Stimulated activated CD8-positive, alpha-beta memory T cell treated with anti-CD3 and anti-CD28 coated beads, Interleukin-7, amount 100 ng/mL, for 48 hours (primary cell): ENCODE data around the gene SLC6A19.
"Not testable (repeated sequence)": the region's sequence is repeated elsewhere in the genome, so short reads cannot be mapped to it uniquely, and the experiment has no call there.

Experiments used
- DNase-seq, 2 donors: peaks; one replicate each; pipeline ENCODE4 v3.0.0-alpha.2; 2020; ENCODE audit warnings: low read depth in 1 of 2; ENCODE audit errors: extremely low read depth in 1 of 2

The SLC6A19 gene

GRCh38 chr5:1201327-1202025 lies at the start of gene SLC6A19:
Gene SLC6A19 (plus strand): TSS chr5:1201595. CDS start chr5:1201651, 56 bp downstream.
- no peak for DNase-seq

DNA sequence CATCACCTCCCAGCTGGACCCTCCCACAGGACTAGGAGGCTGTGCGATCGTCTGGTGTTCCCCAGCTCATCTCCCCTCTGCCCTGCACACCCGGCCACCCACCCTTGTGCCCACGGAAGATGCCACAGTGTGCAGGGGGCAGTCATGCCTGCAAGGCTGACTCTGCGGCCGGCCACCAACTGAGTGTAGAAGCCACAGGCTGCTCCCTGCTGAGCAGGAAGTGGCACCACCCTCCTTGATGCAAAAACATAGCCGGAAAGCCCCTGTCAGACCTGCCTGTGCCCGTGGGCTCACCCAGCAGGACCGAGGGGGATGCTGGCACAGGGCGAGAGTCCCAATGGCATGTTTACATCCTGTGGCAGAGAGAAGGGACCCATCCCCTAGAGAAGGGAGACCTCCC lies 49.2 kb upstream of the SLC6A19 start:
- no peak for DNase-seq

GRCh38 chr5:1152771-1153282 lies 48.6 kb upstream of the SLC6A19 start:
- DNase-seq: no peak

DNA sequence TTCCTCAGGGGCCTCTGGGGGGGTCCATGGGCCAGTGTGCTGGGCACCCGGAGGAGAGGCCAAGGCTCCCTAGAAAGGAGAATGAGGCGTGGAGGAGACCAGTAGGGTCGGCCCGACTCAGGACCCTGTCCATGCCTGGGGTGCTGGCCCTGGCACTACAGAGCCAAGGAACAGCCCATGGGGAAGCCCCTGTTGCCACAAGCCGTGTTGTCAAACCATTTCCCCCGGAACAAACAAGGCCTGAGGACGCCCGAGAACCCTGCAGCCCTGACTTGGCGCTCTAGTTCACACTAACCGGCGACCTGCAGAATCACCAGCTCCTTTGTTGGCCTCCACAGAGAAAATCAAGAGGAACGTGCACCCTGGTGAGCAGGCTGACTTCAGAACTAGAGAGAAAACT lies 48.0 kb upstream of the SLC6A19 start:
- no peak for DNase-seq

- DNase-seq: no peak
These were observed 46.0 kb upstream of the SLC6A19 start for GRCh38 chr5:1155191-1156032.

DNA sequence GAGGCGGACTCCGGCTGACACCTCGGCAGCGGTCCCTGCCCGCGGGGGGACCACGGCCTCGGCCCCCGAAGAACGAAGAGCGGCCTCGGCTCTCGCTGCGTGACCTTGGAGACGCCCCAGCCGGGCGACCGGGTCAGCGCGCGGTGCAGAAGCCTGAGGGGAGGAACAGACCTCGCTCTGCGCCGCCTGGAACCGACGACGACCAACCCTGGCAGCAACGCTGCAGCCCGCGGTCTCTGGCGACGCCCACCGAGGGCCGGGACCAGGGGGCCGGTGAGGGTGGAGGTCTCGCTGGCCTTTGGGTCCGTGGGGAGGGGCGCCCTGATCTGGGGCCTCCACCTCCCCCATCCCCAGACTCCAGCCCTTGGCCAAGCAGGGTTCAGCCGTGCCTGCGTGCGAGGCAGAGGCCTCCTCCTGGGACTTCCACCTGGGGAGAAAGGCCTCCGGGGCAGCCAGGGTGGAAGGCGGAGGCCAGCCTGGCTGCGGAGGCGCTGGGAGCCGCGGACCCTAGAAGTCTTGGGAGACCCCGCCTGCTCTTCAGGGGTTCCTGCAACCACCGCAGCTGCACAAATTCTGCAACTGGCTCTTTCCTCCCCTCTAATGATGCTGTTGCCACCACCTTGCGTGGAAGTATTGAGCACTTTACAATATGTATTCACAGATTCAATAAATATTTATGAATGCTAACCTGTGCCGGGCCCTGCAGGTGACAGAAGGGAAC lies 45.2 kb upstream of the SLC6A19 start:
- DNase-seq: no peak

GRCh38 chr5:1156754-1157460 lies 44.5 kb upstream of the SLC6A19 start:
- DNase-seq: no peak

- not testable (repeated sequence) for DNase-seq
These were observed 43.9 kb upstream of the SLC6A19 start for GRCh38 chr5:1157461-1157986.

GRCh38 chr5:1158647-1159340 lies 42.6 kb upstream of the SLC6A19 start:
- DNase-seq: no peak

GRCh38 chr5:1159341-1159675 lies 42.1 kb upstream of the SLC6A19 start:
- no peak for DNase-seq

- no peak for DNase-seq
These were observed 41.5 kb upstream of the SLC6A19 start for GRCh38 chr5:1159774-1160406.

GRCh38 chr5:1161108-1161832 lies 40.1 kb upstream of the SLC6A19 start:
- no peak for DNase-seq

- no peak for DNase-seq
These were observed 39.6 kb upstream of the SLC6A19 start for GRCh38 chr5:1161833-1162229.

- no peak for DNase-seq
These were observed 39.1 kb upstream of the SLC6A19 start for GRCh38 chr5:1162276-1162675.

- no peak for DNase-seq
These were observed 38.6 kb upstream of the SLC6A19 start for GRCh38 chr5:1162751-1163150.

- no peak for DNase-seq
These were observed 38.0 kb upstream of the SLC6A19 start for GRCh38 chr5:1163366-1163765.

- no peak for DNase-seq
These were observed 37.5 kb upstream of the SLC6A19 start for GRCh38 chr5:1163879-1164278.

DNA sequence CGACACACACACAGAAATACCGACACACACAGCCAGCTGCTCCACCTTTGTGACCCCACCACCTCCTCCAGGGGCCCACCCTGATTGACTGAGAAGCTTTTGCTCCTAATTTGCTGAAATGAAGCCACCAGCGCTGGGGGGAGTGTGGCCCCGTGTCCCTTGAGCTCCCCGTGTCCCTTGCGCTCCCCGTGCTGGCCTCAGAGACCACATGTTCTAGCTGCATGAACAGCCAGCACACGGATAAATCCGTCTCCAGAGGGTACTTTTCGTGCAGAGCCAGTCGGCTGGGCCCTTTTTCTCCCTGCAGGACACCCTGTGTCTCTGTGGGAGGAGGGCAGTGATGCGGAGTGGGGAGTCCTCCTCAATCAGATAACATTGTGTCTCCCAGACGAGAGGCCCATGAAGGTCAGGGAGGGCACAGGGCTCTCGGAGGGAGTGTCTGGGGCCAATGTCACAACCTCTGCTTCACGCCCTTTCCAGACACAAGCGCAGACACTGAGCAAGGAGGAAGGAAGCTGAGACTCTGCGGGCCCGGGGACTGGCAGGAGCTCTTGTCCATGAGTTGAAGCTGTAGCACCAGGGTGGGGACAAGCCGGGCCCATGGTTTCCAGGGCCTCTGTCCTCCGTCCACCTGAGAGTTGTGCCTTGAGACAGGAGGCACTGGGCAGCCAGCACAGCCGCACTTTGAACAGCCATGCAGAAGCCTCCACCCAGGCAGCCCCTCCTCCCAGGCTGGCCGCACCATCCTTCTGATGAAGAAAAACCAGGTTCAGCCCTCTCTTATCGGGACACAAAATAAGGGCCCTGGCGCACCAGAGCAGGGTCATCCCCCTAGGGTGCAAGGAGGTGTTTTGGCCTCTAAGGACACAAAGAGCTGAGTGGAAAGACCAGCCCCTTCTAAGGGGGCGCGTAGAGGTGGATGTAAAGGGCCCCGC lies 36.4 kb upstream of the SLC6A19 start:
- no peak for DNase-seq
